H1 (cell line): Measurements from ENCODE around the gene SRD5A3. TPM values are rescaled to one million over a fixed set of nuclear protein-coding genes. Genes with fewer than 3 reads are reported as not detected.

ENCODE experiments used
- CHD7 ChIP-seq: fragments of 300-600 bp; sonication (generic); IDR thresholded peaks from 2 replicates; pipeline ENCODE4 v1.7.1; 2012; ENCODE audit warnings: low read length, moderate library complexity, mild to moderate bottlenecking, inconsistent platforms; ENCODE audit not compliant: insufficient replicate concordance
- EGR1 ChIP-seq: IDR thresholded peaks from 2 replicates; pipeline ENCODE4 v1.6.1; 2011; ENCODE audit warnings: low read depth, low read length, borderline replicate concordance
- KDM1A ChIP-seq: fragments of 200-600, 300-600 bp; sonication (generic); IDR thresholded peaks from 2 replicates; pipeline ENCODE4 v1.7.1; 2016; ENCODE audit warnings: mild to moderate bottlenecking, low read length, borderline replicate concordance
- SIRT6 ChIP-seq: IDR thresholded peaks from one replicate; pipeline ENCODE4 v1.7.1; 2012; ENCODE audit warnings: low read length, inconsistent platforms
- SP4 ChIP-seq: IDR thresholded peaks from 2 replicates; pipeline ENCODE4 v1.6.1; 2012; ENCODE audit warnings: low read length, inconsistent platforms
- SUZ12 ChIP-seq: fragments of 200-600 bp; sonication (generic); IDR thresholded peaks from 2 replicates; pipeline ENCODE4 v1.6.1; 2012; ENCODE audit warnings: mild to moderate bottlenecking, inconsistent platforms, low read length, moderate library complexity, mixed read lengths
- YY1 ChIP-seq: IDR thresholded peaks from 2 replicates; pipeline ENCODE4 v1.6.1; 2011; ENCODE audit warnings: low read depth, mild to moderate bottlenecking, low read length
- polyA plus RNA-seq, 7 experiments: library from polyadenylated mRNA; depleted of rRNA in 3 of 7; stranded (reverse) in 5 of 7; unstranded in 2 of 7; fragments of >200 nt in 5 of 7; fragments of 200-250 nt in 2 of 7; gene quantifications; 1 replicate in 5 of 7; 2 replicates in 1 of 7; 4 replicates in 1 of 7; pipeline versions ENCODE4 v1.2.1 to v1.2.3, GENCODE V29; 2011 to 2013; ENCODE audit warnings: missing spikeins in 2 of 7, mixed read lengths in 2 of 7
- total RNA-seq: library from RNA; stranded (reverse); fragmentation: NEBNext Ultra II Directional; extraction: Animal tissue kit (Norgen Biotek cat#: 25700); gene quantifications from 2 replicates; pipeline ENCODE4 v1.2.1, GENCODE V29; 2021

SRD5A3 gene
- total and polyA plus RNA-seq, 2 of the 8 experiments (the other 6 are each of a cell fraction or from before 2014, with no cell fraction given) = 19.6 to 34.6 TPM

GRCh38 chr4:55336138-55337034 lies 9.7 kb upstream of the SRD5A3 start (continued):
- no peak for TF ChIP-seq KDM1A
- no peak for TF ChIP-seq SIRT6
- no peak for TF ChIP-seq SUZ12
- TF ChIP-seq CHD7 = no peak
- TF ChIP-seq YY1 = no peak
- no peak for TF ChIP-seq SP4
- TF ChIP-seq EGR1 = no peak
